ENCODE results near the gene CALR. TPM values are rescaled to one million over a fixed set of nuclear protein-coding genes. Genes with fewer than 3 reads are reported as not detected.
"Not testable (repeated sequence)": the region's sequence is repeated elsewhere in the genome, so short reads cannot be mapped to it uniquely, and the experiment has no call there.

Gene CALR
- total RNA-seq, 1 experiment from 2014 or later = 1,048 TPM

GRCh38 chr19:12933287-12934072 is 4.9 kb upstream of the CALR start, which contains the start of gene FARSA:
Gene FARSA, minus strand, starts transcription at chr19:12933711. Its CDS starts 15 bp downstream, at chr19:12933696.
- DNase-seq (ENCODE audit: low read depth) = peak; percentile 95

- DNase-seq (ENCODE audit: low read depth) = no peak
Observed at GRCh38 chr19:12935071-12935470, 3.3 kb upstream of the CALR start.

- DNase-seq (ENCODE audit: low read depth) = no peak
Observed at GRCh38 chr19:12936582-12936981, 1.8 kb upstream of the CALR start.

GRCh38 chr19:12937093-12937926 is 1.1 kb upstream of the CALR start:
- peak; percentile 50 for DNase-seq (ENCODE audit: low read depth)

GRCh38 chr19:12938779-12939601 is 581 bp downstream of the CALR start:
- no peak for DNase-seq (ENCODE audit: low read depth)

GRCh38 chr19:12939975-12940423 is 1.6 kb downstream of the CALR start:
- no peak for DNase-seq (ENCODE audit: low read depth)

- no peak for DNase-seq (ENCODE audit: low read depth)
Observed at GRCh38 chr19:12940897-12941296, 2.5 kb downstream of the CALR start.

GRCh38 chr19:12943437-12944044 is 5.1 kb downstream of the CALR start:
- no peak for DNase-seq (ENCODE audit: low read depth)

GRCh38 chr19:12944104-12944674 is 5.8 kb downstream of the CALR start:
- DNase-seq (ENCODE audit: low read depth) = no peak

- peak; percentile 99 for DNase-seq (ENCODE audit: low read depth)
Observed at GRCh38 chr19:12945479-12946091, 7.2 kb downstream of the CALR start, which contains the start of gene RAD23A. Gene RAD23A, plus strand, starts transcription at chr19:12945862. Its CDS starts 87 bp downstream, at chr19:12945949.

- peak; percentile 85 for DNase-seq (ENCODE audit: low read depth)
Observed at GRCh38 chr19:12946092-12946721, 7.8 kb downstream of the CALR start.

GRCh38 chr19:12946731-12947496 is 8.5 kb downstream of the CALR start:
- no peak for DNase-seq (ENCODE audit: low read depth)

GRCh38 chr19:12947702-12948611 is 9.5 kb downstream of the CALR start:
- no peak for DNase-seq (ENCODE audit: low read depth)

- no peak for DNase-seq (ENCODE audit: low read depth)
Observed at GRCh38 chr19:12948612-12949362, 10.4 kb downstream of the CALR start.

GRCh38 chr19:12949363-12950283 is 11.2 kb downstream of the CALR start:
- no peak for DNase-seq (ENCODE audit: low read depth)

- not testable (repeated sequence) for DNase-seq (ENCODE audit: low read depth)
Observed at GRCh38 chr19:12952050-12952449, 13.6 kb downstream of the CALR start.
